H9 (cell line): Measurements from ENCODE around the gene RAP1GAP. TPM values are rescaled to one million over a fixed set of nuclear protein-coding genes. Genes with fewer than 3 reads are reported as not detected.

Source experiments
- DNase-seq: peaks from one replicate; pipeline ENCODE4 v3.0.0-alpha.2; 2017
- H2AFZ ChIP-seq: one replicate; pipeline ENCODE4 v1.6.1; 2013; ENCODE audit warnings: mild to moderate bottlenecking, low read length, control low read depth, moderate library complexity
- H2AK5ac ChIP-seq: 2 replicates; pipeline ENCODE4 v1.6.1; 2013; ENCODE audit warnings: low read length, control low read depth, mixed read lengths; ENCODE audit not compliant: insufficient read length
- H2BK120ac ChIP-seq: one replicate; pipeline ENCODE4 v1.6.1; 2013; ENCODE audit warnings: low read depth, mild to moderate bottlenecking, low read length, control low read depth, inconsistent platforms; ENCODE audit not compliant: poor library complexity, severe bottlenecking
- H2BK12ac ChIP-seq: 2 replicates; pipeline ENCODE4 v1.6.1; 2013; ENCODE audit warnings: low read length, control low read depth, mixed read lengths, low read depth; ENCODE audit not compliant: insufficient read length
- H2BK15ac ChIP-seq: 2 replicates; pipeline ENCODE4 v1.6.1; 2013; ENCODE audit warnings: low read depth, low read length, control low read depth
- H2BK20ac ChIP-seq: one replicate; pipeline ENCODE4 v1.6.1; 2013; ENCODE audit warnings: low read depth, mild to moderate bottlenecking, low read length, control low read depth, inconsistent platforms; ENCODE audit not compliant: poor library complexity, severe bottlenecking
- H2BK5ac ChIP-seq: 2 replicates; pipeline ENCODE4 v1.6.1; 2013; ENCODE audit warnings: low read length, control low read depth, mixed read lengths; ENCODE audit not compliant: insufficient read length
- H3K14ac ChIP-seq: 2 replicates; pipeline ENCODE4 v1.6.1; 2013; ENCODE audit warnings: low read length, control low read depth; ENCODE audit not compliant: insufficient read depth
- H3K18ac ChIP-seq: 2 replicates; pipeline ENCODE4 v1.6.1; 2013; ENCODE audit warnings: low read depth, mild to moderate bottlenecking, mixed read lengths, low read length, control low read depth; ENCODE audit not compliant: insufficient read length
- H3K23ac ChIP-seq: 2 replicates; pipeline ENCODE4 v1.6.1; 2013; ENCODE audit warnings: low read length, control low read depth, mixed read lengths, low read depth; ENCODE audit not compliant: insufficient read length
- H3K23me2 ChIP-seq: 2 replicates; pipeline ENCODE4 v1.6.1; 2013; ENCODE audit warnings: low read depth, mild to moderate bottlenecking, mixed read lengths, low read length, control low read depth; ENCODE audit not compliant: insufficient read length, poor library complexity, severe bottlenecking
- H3K27ac ChIP-seq: 2 replicates; pipeline ENCODE4 v1.5.1; 2013; ENCODE audit warnings: low read length, control low read depth, mixed read lengths, low read depth; ENCODE audit not compliant: insufficient read length
- H3K27me3 ChIP-seq: 2 replicates; pipeline ENCODE4 v1.6.1; 2013; ENCODE audit warnings: low read length, control low read depth, inconsistent platforms; ENCODE audit not compliant: insufficient read depth
- H3K4ac ChIP-seq: 2 replicates; pipeline ENCODE4 v1.6.1; 2013; ENCODE audit warnings: low read depth, mild to moderate bottlenecking, control low read depth, inconsistent platforms, low read length, moderate library complexity
- H3K4me1 ChIP-seq: 2 replicates; pipeline ENCODE4 v1.6.1; 2013; ENCODE audit warnings: low read length, control low read depth, inconsistent platforms; ENCODE audit not compliant: insufficient read depth
- H3K4me2 ChIP-seq: 2 replicates; pipeline ENCODE4 v1.6.1; 2013; ENCODE audit warnings: low read length, control low read depth, mixed read lengths; ENCODE audit not compliant: insufficient read length, insufficient read depth
- H3K56ac ChIP-seq: 2 replicates; pipeline ENCODE4 v1.6.1; 2013; ENCODE audit warnings: low read depth, mild to moderate bottlenecking, mixed read lengths, low read length, control low read depth; ENCODE audit not compliant: insufficient read length
- H3K79me1 ChIP-seq: 2 replicates; pipeline ENCODE4 v1.6.1; 2013; ENCODE audit warnings: low read depth, mild to moderate bottlenecking, moderate library complexity, low read length, control low read depth, inconsistent platforms; ENCODE audit not compliant: insufficient read depth, poor library complexity, severe bottlenecking
- H3K79me2 ChIP-seq: 2 replicates; pipeline ENCODE4 v1.6.1; 2013; ENCODE audit warnings: low read length, control low read depth, inconsistent platforms; ENCODE audit not compliant: insufficient read depth
- H3K9ac ChIP-seq: 2 replicates; pipeline ENCODE4 v1.6.1; 2013; ENCODE audit warnings: low read length, control low read depth, mixed read lengths; ENCODE audit not compliant: insufficient read length; ENCODE audit errors: extremely low read depth
- H3K9me3 ChIP-seq: one replicate; pipeline ENCODE4 v1.6.1; 2013; ENCODE audit warnings: low read depth, low read length, inconsistent platforms; ENCODE audit not compliant: control insufficient read depth
- H3T11ph ChIP-seq: one replicate; pipeline ENCODE4 v1.6.1; 2013; ENCODE audit warnings: mild to moderate bottlenecking, low read length, control low read depth, inconsistent platforms
- H4K20me1 ChIP-seq: one replicate; pipeline ENCODE4 v1.6.1; 2013; ENCODE audit not compliant: control insufficient read depth, insufficient read length, insufficient read depth
- H4K5ac ChIP-seq: 2 replicates; pipeline ENCODE4 v1.6.1; 2013; ENCODE audit warnings: low read depth, mild to moderate bottlenecking, mixed read lengths, low read length, control low read depth; ENCODE audit not compliant: insufficient read length
- H4K8ac ChIP-seq: replicated peaks from 2 replicates; pipeline ENCODE4 v1.6.1; 2013; ENCODE audit warnings: low read length, control low read depth, mixed read lengths, low read depth; ENCODE audit not compliant: insufficient read length
- H4K91ac ChIP-seq: 2 replicates; pipeline ENCODE4 v1.6.1; 2013; ENCODE audit warnings: low read depth, mild to moderate bottlenecking, moderate library complexity, mixed read lengths, low read length, control low read depth; ENCODE audit not compliant: insufficient read length
- H3K27ac Mint-ChIP-seq, 3 experiments: 2 replicates in 2 of 3; 3 replicates in 1 of 3; pipeline ENCODE4 v1.8.0; 2020 to 2021; ENCODE audit warnings: mixed read lengths in 3 of 3, mild to moderate bottlenecking in 1 of 3, moderate library complexity in 1 of 3
- H3K27me3 Mint-ChIP-seq: 2 replicates; pipeline ENCODE4 v1.8.0; 2021; ENCODE audit warnings: low read depth, mild to moderate bottlenecking, moderate library complexity, mixed read lengths
- H3K36me3 Mint-ChIP-seq, 3 experiments: 2 replicates in 2 of 3; 3 replicates in 1 of 3; pipeline ENCODE4 v1.8.0; 2020 to 2021; ENCODE audit warnings: low read depth in 3 of 3, mixed read lengths in 3 of 3; ENCODE audit not compliant: insufficient read depth in 1 of 3
- H3K4me1 Mint-ChIP-seq, 2 experiments: 2 replicates each; pipeline ENCODE4 v1.8.0; 2020; ENCODE audit warnings: mixed read lengths in 2 of 2
- H3K4me3 Mint-ChIP-seq, 2 experiments: 2 replicates in 1 of 2; 3 replicates in 1 of 2; pipeline ENCODE4 v1.8.0; 2020 to 2021; ENCODE audit warnings: mild to moderate bottlenecking in 2 of 2, mixed read lengths in 2 of 2, moderate library complexity in 1 of 2
- H3K9me3 Mint-ChIP-seq, 2 experiments: 2 replicates in 1 of 2; 3 replicates in 1 of 2; pipeline ENCODE4 v1.8.0; 2020; ENCODE audit warnings: mild to moderate bottlenecking in 2 of 2, mixed read lengths in 2 of 2, moderate library complexity in 1 of 2
- CTCF ChIP-seq: fragments of 200-600 bp; sonication (generic); conservative IDR thresholded peaks from 3 replicates; pipeline ENCODE4 v1.8.0; 2021; ENCODE audit warnings: antibody characterized with exemption, mild to moderate bottlenecking
- WGBS: extraction: QIAGEN DNeasy Blood & Tissue Kit; methylation state at CpG from one replicate; pipeline ENCODE4 v1.1.7; 2013; ENCODE audit warnings: missing lambda C conversion rate, low lambda C conversion rate, mixed read lengths; ENCODE audit not compliant: insufficient read length; ENCODE audit errors: extremely low coverage; 5-methylcytosine and 5-hydroxymethylcytosine counted together
- total RNA-seq: library from RNA; stranded (reverse); gene quantifications from 2 replicates; pipeline ENCODE4 v1.2.1, GENCODE V29; 2021

The RAP1GAP gene
- total RNA-seq, 1 experiment from 2014 or later, result 7.9 TPM

DNA sequence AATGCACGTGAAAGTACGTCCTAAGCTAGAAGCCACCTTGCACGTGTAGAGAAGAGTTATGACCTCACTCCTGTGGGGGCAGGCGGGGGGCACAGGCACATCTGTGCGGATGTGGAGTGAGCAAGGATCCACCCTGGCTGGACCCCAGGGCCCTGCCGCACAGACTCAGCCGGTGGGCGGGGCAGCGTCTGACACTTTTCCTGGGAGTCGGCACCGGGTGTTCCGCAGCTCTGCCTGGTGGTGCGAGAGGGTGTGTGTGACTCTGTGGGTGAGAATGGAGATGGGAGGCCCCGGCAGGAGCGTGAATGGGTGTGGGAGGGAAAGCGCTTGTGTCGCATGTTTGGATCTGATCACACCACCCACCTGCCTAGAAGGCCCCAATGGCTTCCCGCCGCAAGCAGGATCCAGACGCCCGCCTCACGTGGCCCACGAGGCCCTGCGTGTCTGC is 29.5 kb downstream of the RAP1GAP start:
- no peak for TF ChIP-seq CTCF
- Histone ChIP-seq H3K23me2 (no peaks in the 10 kb centered on the region), H2BK5ac (no peak overlapping the region), H4K91ac (no peak overlapping the region), H3K14ac (no peak overlapping the region), H3K79me1 (no peaks in the 10 kb centered on the region), H3K79me2 (no peaks in the 10 kb centered on the region), H2BK15ac (no peak overlapping the region), H2BK120ac (no peak overlapping the region), H3K9me3 (no peaks in the 10 kb centered on the region), H3T11ph (no peak overlapping the region), H3K18ac (no peak overlapping the region), H2BK12ac (no peak overlapping the region), H4K20me1 (no peaks in the 10 kb centered on the region), H3K4me1 (no peaks in the 10 kb centered on the region; the same call in 1 of the 2 replicates), H3K4me2 (no peak overlapping the region), H3K23ac (no peak overlapping the region), H3K27me3 (no peaks in the 10 kb centered on the region), H2BK20ac (no peak overlapping the region), H3K4ac (no peak overlapping the region), H2AFZ (no peak overlapping the region), H4K8ac (no peak overlapping the region), H3K9ac (no peak overlapping the region), H2AK5ac (no peak overlapping the region), H3K56ac (no peak overlapping the region), H4K5ac (no peak overlapping the region), H3K27ac (no peak overlapping the region)
- Mint-ChIP-seq H3K36me3 (no peaks in the 10 kb centered on the region), H3K4me3 (no peak overlapping the region), H3K4me1 (peaks cover 28 to 37% of the 10 kb centered on the region in 2 experiments), H3K27ac (no peak overlapping the region), H3K27me3 (no peaks in the 10 kb centered on the region; the same call in none of the 2 replicates), H3K9me3 (no peaks in the 10 kb centered on the region)
- WGBS, result no CpG with 5 or more reads among the region's 24 CpGs
- DNase-seq, result no peak
